ENCODE data around the gene MAB21L3.

MAB21L3 gene

DNA sequence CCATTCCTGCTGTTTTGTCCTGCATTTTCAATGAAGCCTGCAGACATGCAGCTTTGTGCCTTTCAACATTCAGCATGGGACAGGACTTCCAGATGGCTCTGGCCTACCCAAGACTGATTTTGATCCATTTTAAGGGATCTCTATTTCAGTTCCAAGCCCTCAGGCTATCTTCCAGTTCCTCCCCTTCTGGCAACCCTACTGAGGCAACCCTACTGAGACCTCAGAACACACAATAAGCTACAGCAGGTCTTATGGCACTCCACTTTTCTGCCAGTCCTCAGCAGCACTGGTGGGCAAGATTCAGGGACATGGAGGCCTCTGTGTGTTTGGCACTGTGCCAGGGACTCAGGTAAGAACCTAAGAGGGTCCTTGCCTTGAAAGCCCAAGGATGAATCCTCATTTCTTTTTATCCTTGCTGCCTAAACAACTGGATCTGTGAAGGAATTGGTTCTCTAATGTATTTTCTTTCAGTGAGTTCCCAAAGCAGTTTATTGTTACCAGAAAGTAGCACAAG, 50.7 kb downstream of the MAB21L3 start:
- TF ChIP-seq, protein P1, sequence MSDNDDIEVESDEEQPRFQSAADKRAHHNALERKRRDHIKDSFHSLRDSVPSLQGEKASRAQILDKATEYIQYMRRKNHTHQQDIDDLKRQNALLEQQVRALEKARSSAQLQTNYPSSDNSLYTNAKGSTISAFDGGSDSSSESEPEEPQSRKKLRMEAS (IDR thresholded peaks at IDR 0.05) = no peak
- peak; percentile 36; the same call in 1 of the 2 replicates for TF ChIP-seq NFIC (IDR thresholded peaks at IDR 0.05)

DNA sequence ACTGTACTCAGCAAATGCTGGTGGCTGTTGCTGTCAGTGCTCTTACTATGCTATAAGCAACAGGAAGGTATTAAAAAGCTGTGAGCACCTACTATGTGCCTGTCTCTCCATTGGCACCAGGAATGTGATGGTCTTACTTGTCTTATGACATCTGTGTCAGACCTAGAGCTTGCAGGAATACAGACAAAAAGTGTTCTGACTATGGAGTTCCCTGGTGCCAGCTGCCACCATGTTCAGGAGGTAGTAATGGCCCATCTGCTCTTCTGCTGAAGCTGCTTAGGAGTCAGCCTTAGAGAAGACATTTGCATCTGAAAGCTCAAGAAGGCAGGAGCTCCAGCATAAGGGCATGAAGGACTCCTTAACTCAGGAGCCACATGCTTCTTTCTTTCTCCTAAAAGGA, 52.3 kb downstream of the MAB21L3 start:
- TF ChIP-seq, protein P2, sequence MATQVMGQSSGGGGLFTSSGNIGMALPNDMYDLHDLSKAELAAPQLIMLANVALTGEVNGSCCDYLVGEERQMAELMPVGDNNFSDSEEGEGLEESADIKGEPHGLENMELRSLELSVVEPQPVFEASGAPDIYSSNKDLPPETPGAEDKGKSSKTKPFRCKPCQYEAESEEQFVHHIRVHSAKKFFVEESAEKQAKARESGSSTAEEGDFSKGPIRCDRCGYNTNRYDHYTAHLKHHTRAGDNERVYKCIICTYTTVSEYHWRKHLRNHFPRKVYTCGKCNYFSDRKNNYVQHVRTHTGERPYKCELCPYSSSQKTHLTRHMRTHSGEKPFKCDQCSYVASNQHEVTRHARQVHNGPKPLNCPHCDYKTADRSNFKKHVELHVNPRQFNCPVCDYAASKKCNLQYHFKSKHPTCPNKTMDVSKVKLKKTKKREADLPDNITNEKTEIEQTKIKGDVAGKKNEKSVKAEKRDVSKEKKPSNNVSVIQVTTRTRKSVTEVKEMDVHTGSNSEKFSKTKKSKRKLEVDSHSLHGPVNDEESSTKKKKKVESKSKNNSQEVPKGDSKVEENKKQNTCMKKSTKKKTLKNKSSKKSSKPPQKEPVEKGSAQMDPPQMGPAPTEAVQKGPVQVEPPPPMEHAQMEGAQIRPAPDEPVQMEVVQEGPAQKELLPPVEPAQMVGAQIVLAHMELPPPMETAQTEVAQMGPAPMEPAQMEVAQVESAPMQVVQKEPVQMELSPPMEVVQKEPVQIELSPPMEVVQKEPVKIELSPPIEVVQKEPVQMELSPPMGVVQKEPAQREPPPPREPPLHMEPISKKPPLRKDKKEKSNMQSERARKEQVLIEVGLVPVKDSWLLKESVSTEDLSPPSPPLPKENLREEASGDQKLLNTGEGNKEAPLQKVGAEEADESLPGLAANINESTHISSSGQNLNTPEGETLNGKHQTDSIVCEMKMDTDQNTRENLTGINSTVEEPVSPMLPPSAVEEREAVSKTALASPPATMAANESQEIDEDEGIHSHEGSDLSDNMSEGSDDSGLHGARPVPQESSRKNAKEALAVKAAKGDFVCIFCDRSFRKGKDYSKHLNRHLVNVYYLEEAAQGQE (IDR thresholded peaks at IDR 0.05; ENCODE audit: low read depth) = no peak
- no peak for TF ChIP-seq CEBPB (IDR thresholded peaks at IDR 0.05)
- no peak for TF ChIP-seq NFIC (IDR thresholded peaks at IDR 0.05)
- TF ChIP-seq, protein P3, sequence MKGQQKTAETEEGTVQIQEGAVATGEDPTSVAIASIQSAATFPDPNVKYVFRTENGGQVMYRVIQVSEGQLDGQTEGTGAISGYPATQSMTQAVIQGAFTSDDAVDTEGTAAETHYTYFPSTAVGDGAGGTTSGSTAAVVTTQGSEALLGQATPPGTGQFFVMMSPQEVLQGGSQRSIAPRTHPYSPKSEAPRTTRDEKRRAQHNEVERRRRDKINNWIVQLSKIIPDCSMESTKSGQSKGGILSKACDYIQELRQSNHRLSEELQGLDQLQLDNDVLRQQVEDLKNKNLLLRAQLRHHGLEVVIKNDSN (IDR thresholded peaks at IDR 0.05) = no peak
- TF ChIP-seq FOXM1 (IDR thresholded peaks at IDR 0.05; ENCODE audit: borderline replicate concordance, low read depth) = no peak
- TF ChIP-seq, protein P1 (IDR thresholded peaks at IDR 0.05) = no peak
- no peak for TF ChIP-seq YY1 (IDR thresholded peaks at IDR 0.05; ENCODE audit: low read depth)
- TF ChIP-seq RAD21 (IDR thresholded peaks at IDR 0.05; ENCODE audit: low read depth) = no peak
- no peak for TF ChIP-seq TEAD4 (IDR thresholded peaks at IDR 0.05)
- TF ChIP-seq CREB1 (IDR thresholded peaks at IDR 0.05; ENCODE audit: low read depth) = no peak
- no peak for TF ChIP-seq EP300 (IDR thresholded peaks at IDR 0.05; ENCODE audit: borderline replicate concordance)
- TF ChIP-seq TAF1 (IDR thresholded peaks at IDR 0.05; ENCODE audit: low read depth) = no peak
- no peak for TF ChIP-seq TCF12 (IDR thresholded peaks at IDR 0.05; ENCODE audit: low read depth)
- TF ChIP-seq ZBTB7A (IDR thresholded peaks at IDR 0.05; ENCODE audit: low read depth) = no peak
- TF ChIP-seq EGR1 (IDR thresholded peaks at IDR 0.05) = no peak

DNA sequence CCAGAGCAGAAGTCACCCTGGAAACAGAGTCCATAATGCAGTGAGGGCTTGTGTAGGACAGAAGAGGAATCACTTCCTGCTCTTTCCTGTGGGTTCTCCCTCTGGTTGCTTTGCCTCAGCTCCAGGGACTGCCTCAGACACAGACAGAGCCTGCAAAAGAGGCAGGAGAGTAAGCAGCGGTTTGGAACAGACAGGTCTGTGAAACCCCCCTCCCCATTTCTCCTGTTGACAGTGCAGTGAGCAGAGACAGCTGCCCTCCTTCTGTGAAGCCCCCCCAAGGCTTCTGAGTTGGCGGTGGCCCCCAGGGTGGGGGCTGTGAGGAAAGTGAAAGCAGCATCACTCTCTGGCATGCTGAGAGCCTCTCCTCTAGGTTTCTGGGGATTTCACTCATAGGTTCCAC, 53.0 kb downstream of the MAB21L3 start:
- TF ChIP-seq EP300 (IDR thresholded peaks at IDR 0.05; ENCODE audit: borderline replicate concordance) = no peak
- no peak for TF ChIP-seq CREB1 (IDR thresholded peaks at IDR 0.05; ENCODE audit: low read depth)
- TF ChIP-seq, protein P2 (IDR thresholded peaks at IDR 0.05; ENCODE audit: low read depth) = no peak
- TF ChIP-seq TEAD4 (IDR thresholded peaks at IDR 0.05) = no peak
- TF ChIP-seq NFIC (IDR thresholded peaks at IDR 0.05) = no peak
- TF ChIP-seq, protein P1 (IDR thresholded peaks at IDR 0.05) = no peak
- no peak for TF ChIP-seq CEBPB (IDR thresholded peaks at IDR 0.05)
- no peak for TF ChIP-seq TCF12 (IDR thresholded peaks at IDR 0.05; ENCODE audit: low read depth)
- TF ChIP-seq, protein P3 (IDR thresholded peaks at IDR 0.05) = no peak
- TF ChIP-seq RAD21 (IDR thresholded peaks at IDR 0.05; ENCODE audit: low read depth) = no peak
- no peak for TF ChIP-seq ZBTB7A (IDR thresholded peaks at IDR 0.05; ENCODE audit: low read depth)
- TF ChIP-seq FOXM1 (IDR thresholded peaks at IDR 0.05; ENCODE audit: borderline replicate concordance, low read depth) = no peak
- TF ChIP-seq YY1 (IDR thresholded peaks at IDR 0.05; ENCODE audit: low read depth) = no peak
- no peak for TF ChIP-seq TAF1 (IDR thresholded peaks at IDR 0.05; ENCODE audit: low read depth)
- no peak for TF ChIP-seq EGR1 (IDR thresholded peaks at IDR 0.05)

DNA sequence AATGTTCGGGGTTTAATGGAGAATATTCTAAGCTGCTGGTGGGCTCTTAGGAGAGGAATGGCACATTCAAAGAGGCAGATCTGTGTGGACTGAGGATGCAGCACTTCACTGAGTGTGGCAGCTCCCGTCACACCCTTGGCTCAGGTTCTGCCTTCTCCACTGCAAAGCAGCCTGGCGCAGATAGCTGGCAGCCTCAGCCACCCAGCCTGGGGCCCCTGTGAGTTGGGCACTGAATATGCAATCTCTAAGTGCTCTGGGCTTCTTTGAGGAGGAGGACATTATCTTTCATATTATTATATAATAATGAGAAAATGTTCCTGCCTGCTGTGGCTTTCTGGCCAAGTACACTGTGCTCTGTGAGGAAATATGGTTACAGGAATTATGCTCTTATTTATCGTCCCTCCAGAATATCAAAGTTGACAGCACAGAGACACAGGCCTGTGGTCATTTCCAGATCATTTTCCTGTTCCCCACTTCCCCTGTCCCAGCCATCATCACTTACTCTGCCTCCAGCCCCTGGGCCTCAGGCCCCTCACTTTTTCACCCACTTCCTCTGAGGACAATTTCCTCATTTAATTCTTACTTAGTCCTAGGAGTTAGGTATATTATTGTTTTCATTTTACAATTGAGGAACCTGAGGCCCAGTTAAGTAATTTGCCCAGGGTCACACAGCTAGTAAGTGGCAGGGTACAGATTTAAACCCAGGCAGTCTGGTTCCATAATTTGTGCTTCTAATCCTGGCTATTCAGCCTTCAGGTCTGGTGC, 53.6 kb downstream of the MAB21L3 start:
- TF ChIP-seq, protein P3 (IDR thresholded peaks at IDR 0.05) = no peak
- TF ChIP-seq, protein P1 (IDR thresholded peaks at IDR 0.05) = no peak
- TF ChIP-seq FOXM1 (IDR thresholded peaks at IDR 0.05; ENCODE audit: borderline replicate concordance, low read depth) = no peak
- no peak for TF ChIP-seq CREB1 (IDR thresholded peaks at IDR 0.05; ENCODE audit: low read depth)
- no peak for TF ChIP-seq TAF1 (IDR thresholded peaks at IDR 0.05; ENCODE audit: low read depth)
- no peak for TF ChIP-seq CEBPB (IDR thresholded peaks at IDR 0.05)
- TF ChIP-seq NFIC (IDR thresholded peaks at IDR 0.05) = no peak

DNA sequence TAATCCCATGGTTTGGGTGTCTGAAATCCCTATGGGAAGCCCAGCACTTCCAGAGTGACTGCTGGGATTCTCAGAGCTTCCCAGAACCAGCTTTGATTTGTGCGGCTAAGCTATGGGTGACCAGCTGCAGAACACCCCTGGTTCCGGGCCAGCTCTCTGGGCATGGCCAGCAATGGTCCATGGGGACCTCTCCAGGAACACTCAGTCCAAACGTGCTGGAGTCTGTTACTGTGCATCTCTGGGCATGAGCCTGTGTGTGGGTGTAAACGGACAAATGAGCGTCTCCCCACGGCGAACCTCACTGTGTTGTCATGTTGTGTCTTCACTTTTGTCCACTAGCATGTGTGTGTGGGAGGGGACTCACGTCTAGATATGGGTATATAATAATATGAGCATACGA, 54.4 kb downstream of the MAB21L3 start:
- no peak for TF ChIP-seq CEBPB (IDR thresholded peaks at IDR 0.05)

Data from Ishikawa (cell line).